DMS153 (cell line): ENCODE data around the gene TMEM190.
A peak's percentile ranks its signal among the peaks of the same experiment; 100 is the strongest.

Source experiments
- DNase-seq: peaks from one replicate; lab custom pipeline; 2025; lab: John Stamatoyannopoulos, UW

The TMEM190 gene

GRCh38 chr19:55372316-55373081, 4.1 kb upstream of the TMEM190 start:
- DNase-seq, result no peak

GRCh38 chr19:55373306-55373992, 3.2 kb upstream of the TMEM190 start:
- no peak for DNase-seq

- no peak for DNase-seq
These were observed 2.5 kb upstream of the TMEM190 start for GRCh38 chr19:55373993-55374757.

GRCh38 chr19:55377356-55378131, 918 bp downstream of the TMEM190 start:
- DNase-seq, result no peak

- DNase-seq, result no peak
These were observed 2.5 kb downstream of the TMEM190 start for GRCh38 chr19:55379174-55379573.

- DNase-seq, result no peak
These were observed 5.4 kb downstream of the TMEM190 start for GRCh38 chr19:55382013-55382412.

GRCh38 chr19:55382522-55383054, 6.0 kb downstream of the TMEM190 start:
- DNase-seq, result no peak

GRCh38 chr19:55383279-55384130, 6.9 kb downstream of the TMEM190 start:
- DNase-seq, result peak; percentile 28

- peak; percentile 36 for DNase-seq
These were observed 7.7 kb downstream of the TMEM190 start, which contains the start of gene TMEM238 for GRCh38 chr19:55384131-55384919. TMEM238 (minus strand) TSS chr19:55384292; CDS start chr19:55384259, 33 bp downstream.

GRCh38 chr19:55384920-55385723, 8.5 kb downstream of the TMEM190 start:
- DNase-seq, result peak; percentile 94

- peak; percentile 96 for DNase-seq
These were observed 9.3 kb downstream of the TMEM190 start, which contains the start of gene RPL28 for GRCh38 chr19:55385724-55386492. RPL28 (plus strand) TSS chr19:55385932; CDS start chr19:55386358, 426 bp downstream.

- DNase-seq, result no peak
These were observed 9.9 kb downstream of the TMEM190 start for GRCh38 chr19:55386493-55386971.

GRCh38 chr19:55387736-55388497, 11.3 kb downstream of the TMEM190 start:
- DNase-seq, result no peak

GRCh38 chr19:55389386-55390317, 13.0 kb downstream of the TMEM190 start:
- DNase-seq, result no peak

GRCh38 chr19:55390461-55390880, 13.8 kb downstream of the TMEM190 start:
- no peak for DNase-seq

GRCh38 chr19:55391191-55391670, 14.6 kb downstream of the TMEM190 start:
- DNase-seq, result no peak
